ENCODE data around the gene RAB1B.

GRCh38 chr11:66230156-66230555 is 38.3 kb upstream of the RAB1B start:
- no peak for TF ChIP-seq CTCF (IDR thresholded peaks at IDR 0.05)
- no peak for TF ChIP-seq POLR2A (IDR thresholded peaks at IDR 0.05)
- no peak for TF ChIP-seq EP300 (IDR thresholded peaks at IDR 0.05; ENCODE audit: low read depth)
- no peak for TF ChIP-seq POLR2AphosphoS5 (IDR thresholded peaks at IDR 0.05)

All from transverse colon (tissue), 4 donors.